HepG2 (cell line): ENCODE data around the gene PPP1R27. TPM values are rescaled to one million over a fixed set of nuclear protein-coding genes. Genes with fewer than 3 reads are reported as not detected.

Experiments used
- ARID2 ChIP-seq: sonication (generic); formaldehyde crosslinking; IDR thresholded peaks from 2 replicates; pipeline ENCODE4 v1.8.1; 2022; ENCODE audit warnings: mild to moderate bottlenecking, missing genetic modification reagents, borderline replicate concordance
- BCL6 ChIP-seq: IDR thresholded peaks from 2 replicates; pipeline ENCODE4 v1.6.1; 2016; ENCODE audit warnings: missing genetic modification reagents, missing compliant biosample characterization
- EP300 ChIP-seq, 3 experiments: sonication (generic) in 1 of 3; formaldehyde crosslinking in 1 of 3; IDR thresholded peaks; 2 replicates each; pipeline versions ENCODE4 v1.5.1 to v1.6.1; 2011 to 2020; ENCODE audit warnings: low read depth in 2 of 3, low read length in 2 of 3, borderline replicate concordance in 1 of 3, improper control_type of control experiment in 1 of 3, mild to moderate bottlenecking in 1 of 3, missing genetic modification reagents in 1 of 3, moderate library complexity in 1 of 3
- GABPA ChIP-seq, 2 experiments: IDR thresholded peaks; 2 replicates each; pipeline ENCODE4 v1.6.1; 2011 to 2016; ENCODE audit warnings: low read depth in 2 of 2, low read length in 1 of 2, missing biosample characterization in 1 of 2, missing genetic modification characterization in 1 of 2
- GPN1 ChIP-seq: sonication (generic); formaldehyde crosslinking; IDR thresholded peaks from 2 replicates; pipeline ENCODE4 v1.5.1; 2020; ENCODE audit warnings: missing genetic modification reagents, borderline replicate concordance
- KLF11 ChIP-seq: IDR thresholded peaks from 2 replicates; pipeline ENCODE4 v1.6.1; 2016; ENCODE audit warnings: missing compliant biosample characterization
- MXI1 ChIP-seq: IDR thresholded peaks from 3 replicates; pipeline ENCODE4 v1.6.1; 2012; ENCODE audit warnings: low read depth, low read length, inconsistent platforms, borderline replicate concordance
- NCOA2 ChIP-seq: sonication (generic); formaldehyde crosslinking; IDR thresholded peaks from 2 replicates; pipeline ENCODE4 v1.8.0; 2022; ENCODE audit warnings: inconsistent platforms
- PRMT3 ChIP-seq: sonication (generic); formaldehyde crosslinking; IDR thresholded peaks from 2 replicates; pipeline ENCODE4 v1.8.1; 2022; ENCODE audit warnings: low read depth, mild to moderate bottlenecking, moderate library complexity, missing genetic modification reagents, borderline replicate concordance
- RBM39 ChIP-seq: fragments of 200-400 bp; formaldehyde crosslinking; IDR thresholded peaks from one replicate; pipeline ENCODE4 v1.6.1; 2018; ENCODE audit warnings: antibody characterized with exemption, mild to moderate bottlenecking, low read depth, low read length; ENCODE audit not compliant: poor library complexity, severe bottlenecking
- ZFP1 ChIP-seq: IDR thresholded peaks from 2 replicates; pipeline ENCODE4 v1.6.1; 2016
- ZNF296 ChIP-seq: sonication (generic); formaldehyde crosslinking; conservative IDR thresholded peaks from 2 replicates; pipeline ENCODE4 v1.5.0; 2020; ENCODE audit warnings: mild to moderate bottlenecking, missing genetic modification reagents
- ZNF572 ChIP-seq: sonication (generic); formaldehyde crosslinking; IDR thresholded peaks from 2 replicates; pipeline ENCODE4 v1.5.1; 2020; ENCODE audit warnings: mild to moderate bottlenecking, missing genetic modification reagents
- ZNF749 ChIP-seq: sonication (generic); formaldehyde crosslinking; IDR thresholded peaks from 2 replicates; pipeline ENCODE4 v1.8.0; 2022; ENCODE audit warnings: mild to moderate bottlenecking, missing genetic modification reagents, moderate library complexity, borderline replicate concordance
- ZNF83 ChIP-seq: sonication (generic); formaldehyde crosslinking; IDR thresholded peaks from 2 replicates; pipeline ENCODE4 v1.4.0; 2020; ENCODE audit warnings: missing genetic modification reagents, mild to moderate bottlenecking, borderline replicate concordance
- polyA plus RNA-seq, 8 experiments: library from polyadenylated mRNA; depleted of rRNA in 3 of 8; stranded (reverse) in 7 of 8; unstranded in 1 of 8; fragments of >200 nt; fragmentation: Illumina TruSeq in 4 of 8; extraction: Trizol in 4 of 8; gene quantifications; 2 replicates each; pipeline versions ENCODE4 v1.2.1 to v1.2.3, GENCODE V29; 2011 to 2016; ENCODE audit warnings: low read depth in 4 of 8, missing spikeins in 1 of 8, mixed read lengths in 1 of 8; ENCODE audit not compliant: insufficient read depth in 1 of 8
- total RNA-seq, 5 experiments: library from RNA; depleted of rRNA; stranded (reverse); fragments of >200 nt; fragmentation: Illumina TruSeq; extraction: Trizol; gene quantifications; 2 replicates each; pipeline ENCODE4 v1.2.3, GENCODE V29; 2016; ENCODE audit warnings: low read depth in 1 of 5
- TF ChIP-seq, protein P1 (sequence below): sonication (generic); formaldehyde crosslinking; IDR thresholded peaks from 2 replicates; pipeline ENCODE4 v1.5.1; 2020; ENCODE audit warnings: missing genetic modification reagents, mild to moderate bottlenecking, borderline replicate concordance
- TF ChIP-seq, protein P2 (sequence below): sonication (generic); formaldehyde crosslinking; IDR thresholded peaks from 2 replicates; pipeline ENCODE4 v1.5.0; 2020; ENCODE audit warnings: mild to moderate bottlenecking, missing genetic modification reagents, borderline replicate concordance
- TF ChIP-seq, protein P3 (sequence below): IDR thresholded peaks from 2 replicates; pipeline ENCODE4 v1.6.1; 2012; ENCODE audit warnings: inconsistent platforms
- TF ChIP-seq, protein P4 (sequence below): sonication (generic); formaldehyde crosslinking; IDR thresholded peaks from 2 replicates; pipeline ENCODE4 v1.4.0; 2020; ENCODE audit warnings: mild to moderate bottlenecking, missing genetic modification reagents

PPP1R27 gene
- total and polyA plus RNA-seq, 2 of the 13 experiments (the other 11 are each of a cell fraction or from before 2014, with no cell fraction given) = 0.17 to 1.00 TPM

DNA sequence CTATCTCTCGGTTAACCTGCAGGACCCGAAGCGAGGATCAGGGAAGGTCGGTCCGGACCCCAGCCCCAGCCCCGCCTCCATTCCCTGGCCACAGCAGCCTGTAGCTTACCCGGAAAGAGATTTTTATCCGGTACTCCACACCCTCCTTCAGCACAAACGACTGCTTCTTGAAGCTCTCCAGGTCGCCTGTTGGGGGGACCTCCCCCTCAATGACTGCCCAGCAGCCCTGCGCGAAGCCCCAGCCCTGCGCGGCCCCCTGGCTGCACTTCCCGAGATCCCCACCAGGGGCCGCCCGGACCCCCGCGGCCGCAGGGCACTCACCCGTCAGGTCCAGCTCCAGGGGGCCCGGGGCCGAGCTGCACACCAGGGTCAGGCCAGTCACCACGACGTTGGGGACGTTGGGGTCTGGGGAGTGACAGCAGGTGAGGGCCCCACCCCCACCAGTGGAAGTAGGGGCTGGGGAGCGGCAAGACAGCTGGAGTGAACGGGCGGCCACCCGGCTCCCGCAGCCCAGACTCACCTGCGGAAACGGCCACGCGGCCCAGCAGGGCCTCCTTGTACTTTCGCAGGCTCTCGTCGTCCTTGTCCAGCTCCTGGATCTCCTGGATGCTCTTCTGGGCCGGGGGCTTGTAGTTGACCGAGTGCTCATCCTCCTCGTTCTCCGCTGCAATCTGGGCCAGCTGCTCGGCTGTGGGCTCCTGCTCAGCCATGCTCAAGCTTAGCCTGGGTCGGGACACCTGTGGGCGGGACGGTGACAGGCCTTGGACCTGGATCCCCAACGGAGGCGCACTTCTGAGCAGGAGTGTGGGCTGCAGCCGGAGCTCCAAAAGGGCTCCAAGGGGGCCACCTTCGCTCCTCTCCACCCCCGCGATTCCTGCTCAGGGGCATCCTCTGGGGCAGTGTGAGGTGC is 34.6 kb upstream of the PPP1R27 start (continued):
- TF ChIP-seq ZNF749 (CRISPR knock-in tag) = peak; percentile 55; the same call in 1 of the 2 replicates
- TF ChIP-seq GPN1 (CRISPR knock-in tag) = no peak
- TF ChIP-seq, protein P1, sequence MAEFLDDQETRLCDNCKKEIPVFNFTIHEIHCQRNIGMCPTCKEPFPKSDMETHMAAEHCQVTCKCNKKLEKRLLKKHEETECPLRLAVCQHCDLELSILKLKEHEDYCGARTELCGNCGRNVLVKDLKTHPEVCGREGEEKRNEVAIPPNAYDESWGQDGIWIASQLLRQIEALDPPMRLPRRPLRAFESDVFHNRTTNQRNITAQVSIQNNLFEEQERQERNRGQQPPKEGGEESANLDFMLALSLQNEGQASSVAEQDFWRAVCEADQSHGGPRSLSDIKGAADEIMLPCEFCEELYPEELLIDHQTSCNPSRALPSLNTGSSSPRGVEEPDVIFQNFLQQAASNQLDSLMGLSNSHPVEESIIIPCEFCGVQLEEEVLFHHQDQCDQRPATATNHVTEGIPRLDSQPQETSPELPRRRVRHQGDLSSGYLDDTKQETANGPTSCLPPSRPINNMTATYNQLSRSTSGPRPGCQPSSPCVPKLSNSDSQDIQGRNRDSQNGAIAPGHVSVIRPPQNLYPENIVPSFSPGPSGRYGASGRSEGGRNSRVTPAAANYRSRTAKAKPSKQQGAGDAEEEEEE (CRISPR knock-in tag) = no peak
- TF ChIP-seq ZNF296 (CRISPR knock-in tag) = no peak
- no peak for TF ChIP-seq NCOA2 (CRISPR knock-in tag)
- TF ChIP-seq, protein P2, sequence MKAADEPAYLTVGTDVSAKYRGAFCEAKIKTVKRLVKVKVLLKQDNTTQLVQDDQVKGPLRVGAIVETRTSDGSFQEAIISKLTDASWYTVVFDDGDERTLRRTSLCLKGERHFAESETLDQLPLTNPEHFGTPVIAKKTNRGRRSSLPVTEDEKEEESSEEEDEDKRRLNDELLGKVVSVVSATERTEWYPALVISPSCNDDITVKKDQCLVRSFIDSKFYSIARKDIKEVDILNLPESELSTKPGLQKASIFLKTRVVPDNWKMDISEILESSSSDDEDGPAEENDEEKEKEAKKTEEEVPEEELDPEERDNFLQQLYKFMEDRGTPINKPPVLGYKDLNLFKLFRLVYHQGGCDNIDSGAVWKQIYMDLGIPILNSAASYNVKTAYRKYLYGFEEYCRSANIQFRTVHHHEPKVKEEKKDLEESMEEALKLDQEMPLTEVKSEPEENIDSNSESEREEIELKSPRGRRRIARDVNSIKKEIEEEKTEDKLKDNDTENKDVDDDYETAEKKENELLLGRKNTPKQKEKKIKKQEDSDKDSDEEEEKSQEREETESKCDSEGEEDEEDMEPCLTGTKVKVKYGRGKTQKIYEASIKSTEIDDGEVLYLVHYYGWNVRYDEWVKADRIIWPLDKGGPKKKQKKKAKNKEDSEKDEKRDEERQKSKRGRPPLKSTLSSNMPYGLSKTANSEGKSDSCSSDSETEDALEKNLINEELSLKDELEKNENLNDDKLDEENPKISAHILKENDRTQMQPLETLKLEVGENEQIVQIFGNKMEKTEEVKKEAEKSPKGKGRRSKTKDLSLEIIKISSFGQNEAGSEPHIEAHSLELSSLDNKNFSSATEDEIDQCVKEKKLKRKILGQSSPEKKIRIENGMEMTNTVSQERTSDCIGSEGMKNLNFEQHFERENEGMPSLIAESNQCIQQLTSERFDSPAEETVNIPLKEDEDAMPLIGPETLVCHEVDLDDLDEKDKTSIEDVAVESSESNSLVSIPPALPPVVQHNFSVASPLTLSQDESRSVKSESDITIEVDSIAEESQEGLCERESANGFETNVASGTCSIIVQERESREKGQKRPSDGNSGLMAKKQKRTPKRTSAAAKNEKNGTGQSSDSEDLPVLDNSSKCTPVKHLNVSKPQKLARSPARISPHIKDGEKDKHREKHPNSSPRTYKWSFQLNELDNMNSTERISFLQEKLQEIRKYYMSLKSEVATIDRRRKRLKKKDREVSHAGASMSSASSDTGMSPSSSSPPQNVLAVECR (CRISPR knock-in tag) = peak; percentile 56
- TF ChIP-seq RBM39 = no peak
- no peak for TF ChIP-seq EP300 (IDR thresholded peaks at IDR 0.05; ENCODE audit: low read depth in 2 of 2, low read length in 2 of 2)
- no peak for TF ChIP-seq EP300 (CRISPR knock-in tag; IDR thresholded peaks at IDR 0.05; ENCODE audit: borderline replicate concordance)
- TF ChIP-seq ARID2 (CRISPR knock-in tag) = peak; percentile 88; the same call in 1 of the 2 replicates
- TF ChIP-seq GABPA (IDR thresholded peaks at IDR 0.05; ENCODE audit: low read depth, low read length) = no peak
- no peak for TF ChIP-seq GABPA (CRISPR knock-in tag; IDR thresholded peaks at IDR 0.05; ENCODE audit: low read depth)
- peak; percentile 67; the same call in 1 of the 2 replicates for TF ChIP-seq PRMT3 (CRISPR knock-in tag)
- TF ChIP-seq, protein P3, sequence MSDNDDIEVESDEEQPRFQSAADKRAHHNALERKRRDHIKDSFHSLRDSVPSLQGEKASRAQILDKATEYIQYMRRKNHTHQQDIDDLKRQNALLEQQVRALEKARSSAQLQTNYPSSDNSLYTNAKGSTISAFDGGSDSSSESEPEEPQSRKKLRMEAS = peak; percentile 22; the same call in 1 of the 2 replicates
- peak; percentile 19; the same call in 1 of the 3 replicates for TF ChIP-seq MXI1
- TF ChIP-seq KLF11 (CRISPR knock-in tag) = no peak
- TF ChIP-seq BCL6 (CRISPR knock-in tag) = no peak
- TF ChIP-seq ZNF83 (CRISPR knock-in tag) = no peak
- TF ChIP-seq, protein P4, sequence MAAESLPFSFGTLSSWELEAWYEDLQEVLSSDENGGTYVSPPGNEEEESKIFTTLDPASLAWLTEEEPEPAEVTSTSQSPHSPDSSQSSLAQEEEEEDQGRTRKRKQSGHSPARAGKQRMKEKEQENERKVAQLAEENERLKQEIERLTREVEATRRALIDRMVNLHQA (CRISPR knock-in tag) = no peak
- TF ChIP-seq ZNF572 = no peak; the same call in 1 of the 2 replicates
- no peak for TF ChIP-seq ZFP1 (CRISPR knock-in tag)
